HG03521 (cell line): ENCODE measurements around the gene ITK.

Experiments
- ATAC-seq: cut with Tn5 transposase; IDR thresholded peaks from one replicate; pipeline ENCODE4 v1.9.1; 2021; ENCODE audit warnings: mild to moderate bottlenecking, moderate library complexity; ENCODE audit not compliant: unreplicated experiment

ITK gene

DNA sequence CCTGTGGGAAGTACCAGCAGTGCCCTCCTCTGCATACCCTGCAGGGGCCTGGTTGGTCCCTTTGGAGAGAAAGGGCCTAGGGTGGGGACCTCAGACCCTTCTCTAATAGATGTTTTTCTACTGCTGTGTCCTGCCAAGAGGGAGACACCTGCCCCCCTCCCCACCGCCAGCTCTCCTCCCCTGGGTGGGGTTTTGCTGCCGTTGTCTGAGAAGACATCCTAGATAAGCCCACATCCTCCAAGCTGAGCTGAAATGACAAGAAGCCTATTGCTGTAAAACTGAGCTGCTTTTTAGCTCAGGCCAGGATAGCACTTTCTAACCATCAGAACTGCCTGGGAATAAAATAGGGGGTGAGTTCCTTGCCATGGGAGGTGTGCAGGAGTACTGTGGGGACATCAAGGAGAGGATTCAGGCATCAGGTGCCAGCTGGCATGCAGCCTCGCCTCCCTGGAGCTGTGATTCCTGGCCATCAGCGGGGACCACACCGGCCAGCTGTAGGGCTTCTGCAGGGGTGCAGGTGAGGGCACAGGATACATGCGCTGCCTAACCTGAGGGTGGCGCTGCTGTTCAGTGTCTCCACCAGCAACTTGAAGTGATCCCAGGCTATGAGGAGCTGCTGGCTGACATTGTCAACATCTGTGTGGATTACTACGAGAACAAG lies 123.2 kb downstream of the ITK start:
- no peak for ATAC-seq
